Rectal smooth muscle tissue (tissue), 1 donor: ENCODE measurements around the gene PAPPA.

Source experiments
- H3K27ac ChIP-seq: one replicate; pipeline ENCODE4 v1.7.0; 2013; ENCODE audit warnings: low read depth, low read length, inconsistent platforms
- H3K27me3 ChIP-seq: one replicate; pipeline ENCODE4 v1.7.0; 2013; ENCODE audit warnings: low read length; ENCODE audit not compliant: control insufficient read depth, insufficient read depth
- H3K36me3 ChIP-seq: one replicate; pipeline ENCODE4 v1.7.0; 2013; ENCODE audit warnings: low read length; ENCODE audit not compliant: control insufficient read depth, insufficient read depth
- H3K4me1 ChIP-seq: one replicate; pipeline ENCODE4 v1.7.0; 2013; ENCODE audit warnings: low read length; ENCODE audit not compliant: control insufficient read depth, insufficient read depth
- H3K4me3 ChIP-seq: one replicate; pipeline ENCODE4 v1.7.0; 2013; ENCODE audit warnings: low read length
- H3K9ac ChIP-seq: one replicate; pipeline ENCODE4 v1.7.0; 2013; ENCODE audit warnings: low read length

The PAPPA gene

DNA sequence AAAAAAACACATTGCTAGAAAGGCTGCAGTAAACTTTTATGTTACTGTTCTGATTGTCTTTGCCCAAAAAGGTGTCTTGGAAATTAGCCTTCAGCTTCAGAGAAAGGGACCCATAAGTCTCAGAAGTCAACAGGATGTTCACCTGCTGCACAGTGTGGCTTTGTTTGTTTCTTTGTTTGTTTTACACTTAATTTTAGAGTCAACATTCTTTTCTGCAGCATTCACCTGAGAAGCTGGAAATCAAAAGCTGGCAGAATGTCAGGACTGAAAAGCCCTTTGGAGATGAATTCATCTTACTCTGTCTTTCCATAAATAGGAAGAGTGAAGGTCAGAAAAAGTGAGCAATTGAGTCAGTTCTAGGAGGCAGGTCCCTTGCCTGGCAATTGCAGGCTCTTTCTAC, 170.0 kb downstream of the PAPPA start:
- Histone ChIP-seq H3K4me3 (no peak overlapping the region), H3K4me1 (no peaks in the 10 kb centered on the region), H3K27ac (no peak overlapping the region), H3K27me3 (no peaks in the 10 kb centered on the region), H3K9ac (no peak overlapping the region), H3K36me3 (no peaks in the 10 kb centered on the region)

GRCh38 chr9:116325924-116326323, 172.3 kb downstream of the PAPPA start:
- Histone ChIP-seq H3K36me3 (no peaks in the 10 kb centered on the region), H3K4me3 (no peak overlapping the region), H3K9ac (no peak overlapping the region), H3K27ac (no peak overlapping the region), H3K27me3 (no peaks in the 10 kb centered on the region), H3K4me1 (no peaks in the 10 kb centered on the region)

- Histone ChIP-seq H3K27me3 (no peaks in the 10 kb centered on the region), H3K9ac (no peak overlapping the region), H3K27ac (no peak overlapping the region), H3K4me3 (no peak overlapping the region), H3K4me1 (no peaks in the 10 kb centered on the region), H3K36me3 (no peaks in the 10 kb centered on the region)
Observed at GRCh38 chr9:116327701-116328405, 174.3 kb downstream of the PAPPA start.

DNA sequence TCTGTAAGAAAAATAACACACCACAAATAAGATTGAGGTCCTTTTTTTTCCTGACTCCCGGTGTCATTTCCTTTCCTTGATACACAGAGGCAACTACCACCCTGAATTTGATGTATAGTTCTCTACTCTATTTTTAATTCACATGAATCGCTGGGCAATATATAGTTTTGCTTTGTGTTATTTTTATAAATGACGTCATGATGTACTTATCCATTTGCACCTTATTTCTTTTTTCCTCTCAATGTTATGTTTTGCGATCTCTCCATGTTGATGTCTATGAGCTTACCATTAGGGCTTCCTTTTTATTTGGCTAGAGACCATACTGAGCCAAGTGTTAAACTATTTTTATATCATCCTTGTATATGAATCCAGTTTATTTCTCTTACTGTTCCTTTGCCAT, 175.9 kb downstream of the PAPPA start:
- H3K9ac ChIP-seq, result no peak overlapping the region
- H3K36me3 ChIP-seq, result no peaks in the 10 kb centered on the region
- H3K27me3 ChIP-seq, result no peaks in the 10 kb centered on the region
- no peaks in the 10 kb centered on the region for H3K4me1 ChIP-seq
- no peak overlapping the region for H3K4me3 ChIP-seq
- no peak overlapping the region for H3K27ac ChIP-seq

DNA sequence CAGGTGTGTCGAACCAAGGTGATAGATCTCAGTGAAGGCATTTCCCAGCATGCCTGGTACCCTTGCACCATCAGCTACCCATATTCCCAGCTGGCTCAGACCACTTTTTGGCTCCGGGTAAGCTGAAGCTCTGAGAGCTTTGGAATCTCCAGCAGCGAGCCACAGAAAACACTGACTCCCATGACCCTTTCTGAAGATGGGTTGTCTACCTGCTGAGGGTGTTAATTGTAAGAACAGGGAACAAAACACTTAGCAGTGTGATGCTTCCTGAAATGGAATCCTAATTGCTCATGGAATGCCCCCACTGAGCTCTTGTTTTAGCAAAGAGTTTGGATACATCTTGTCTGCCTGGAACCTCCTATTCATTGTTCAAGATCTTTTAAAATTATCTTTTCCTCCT, 177.7 kb downstream of the PAPPA start:
- Histone ChIP-seq H3K4me3 (no peak overlapping the region), H3K27ac (no peak overlapping the region), H3K9ac (no peak overlapping the region), H3K27me3 (no peaks in the 10 kb centered on the region), H3K36me3 (no peaks in the 10 kb centered on the region), H3K4me1 (no peaks in the 10 kb centered on the region)

GRCh38 chr9:116332090-116332489, 178.5 kb downstream of the PAPPA start:
- Histone ChIP-seq H3K36me3 (no peaks in the 10 kb centered on the region), H3K27me3 (no peaks in the 10 kb centered on the region), H3K9ac (no peak overlapping the region), H3K4me3 (no peak overlapping the region), H3K27ac (no peak overlapping the region), H3K4me1 (no peaks in the 10 kb centered on the region)

DNA sequence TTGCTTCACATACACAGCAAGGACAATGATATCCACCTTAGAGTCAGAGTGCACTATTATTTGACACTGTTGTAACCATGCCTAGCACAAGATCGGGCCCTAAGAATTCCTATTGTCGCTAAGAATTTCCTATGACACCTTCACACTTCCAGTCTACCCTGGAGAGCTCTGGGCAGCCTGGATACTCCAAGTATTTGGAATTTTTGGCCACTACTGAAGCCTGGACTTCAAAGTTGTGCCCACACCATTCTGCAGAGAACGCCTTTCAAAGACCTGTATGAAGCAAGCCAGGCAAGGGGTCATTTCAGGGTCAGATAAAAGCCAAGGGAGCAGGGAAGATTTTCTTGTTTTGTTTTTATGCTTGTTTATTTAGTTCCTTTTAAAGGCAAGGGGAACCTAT, 179.7 kb downstream of the PAPPA start:
- no peaks in the 10 kb centered on the region for H3K4me1 ChIP-seq
- H3K4me3 ChIP-seq, result no peak overlapping the region
- no peak overlapping the region for H3K27ac ChIP-seq
- H3K27me3 ChIP-seq, result no peaks in the 10 kb centered on the region
- no peak overlapping the region for H3K9ac ChIP-seq
- H3K36me3 ChIP-seq, result no peaks in the 10 kb centered on the region

GRCh38 chr9:116334546-116335150, 181.1 kb downstream of the PAPPA start:
- Histone ChIP-seq H3K36me3 (no peaks in the 10 kb centered on the region), H3K27ac (no peak overlapping the region), H3K27me3 (no peaks in the 10 kb centered on the region), H3K4me3 (no peak overlapping the region), H3K9ac (no peak overlapping the region), H3K4me1 (no peaks in the 10 kb centered on the region)

GRCh38 chr9:116335392-116335791, 181.8 kb downstream of the PAPPA start:
- no peak overlapping the region for H3K27ac ChIP-seq
- no peak overlapping the region for H3K4me3 ChIP-seq
- H3K36me3 ChIP-seq, result no peaks in the 10 kb centered on the region
- no peaks in the 10 kb centered on the region for H3K4me1 ChIP-seq
- no peaks in the 10 kb centered on the region for H3K27me3 ChIP-seq
- no peak overlapping the region for H3K9ac ChIP-seq

DNA sequence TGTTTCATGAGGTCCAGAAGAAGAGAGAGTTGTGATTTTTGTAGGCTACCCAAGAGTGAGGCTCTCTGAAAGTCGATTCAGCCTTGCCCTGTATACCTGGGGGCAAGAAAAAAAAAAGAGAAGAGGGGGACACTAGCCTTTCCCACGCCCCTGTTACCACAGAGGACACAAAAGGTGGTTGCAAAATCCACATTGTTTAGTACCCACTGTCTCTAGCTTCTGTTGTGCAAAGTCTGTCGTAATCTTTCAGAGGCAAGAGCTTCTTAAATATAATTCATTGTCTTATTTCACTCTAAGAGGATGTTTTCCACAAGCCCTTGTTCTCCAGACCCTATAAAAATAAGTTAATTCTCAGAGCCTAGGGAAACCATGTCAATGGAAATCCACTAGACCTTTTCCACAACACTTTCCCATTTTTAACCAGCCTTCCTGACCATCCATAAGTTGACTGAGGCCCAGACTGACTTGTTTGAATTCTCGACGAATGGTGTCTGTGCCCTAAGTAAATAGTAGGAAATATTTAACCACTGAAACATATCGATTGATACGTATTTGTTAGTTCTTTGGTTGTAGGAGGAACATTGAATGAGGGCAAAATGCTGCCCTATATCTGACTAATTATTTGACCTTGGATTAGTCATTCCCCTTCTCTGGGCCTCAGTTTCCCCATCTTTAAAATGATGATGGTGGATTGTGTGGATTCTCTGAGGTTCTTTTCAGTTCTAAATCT, 182.7 kb downstream of the PAPPA start:
- H3K27me3 ChIP-seq, result no peaks in the 10 kb centered on the region
- no peak overlapping the region for H3K27ac ChIP-seq
- no peaks in the 10 kb centered on the region for H3K4me1 ChIP-seq
- no peaks in the 10 kb centered on the region for H3K36me3 ChIP-seq
- H3K4me3 ChIP-seq, result no peak overlapping the region
- H3K9ac ChIP-seq, result no peak overlapping the region

- H3K4me1 ChIP-seq, result no peaks in the 10 kb centered on the region
- no peak overlapping the region for H3K9ac ChIP-seq
- H3K27ac ChIP-seq, result no peak overlapping the region
- H3K4me3 ChIP-seq, result no peak overlapping the region
- H3K36me3 ChIP-seq, result no peaks in the 10 kb centered on the region
- no peaks in the 10 kb centered on the region for H3K27me3 ChIP-seq
Observed at GRCh38 chr9:116337015-116337414, 183.4 kb downstream of the PAPPA start.

GRCh38 chr9:116340270-116340669, 186.7 kb downstream of the PAPPA start:
- H3K36me3 ChIP-seq, result no peaks in the 10 kb centered on the region
- no peaks in the 10 kb centered on the region for H3K27me3 ChIP-seq
- no peaks in the 10 kb centered on the region for H3K4me1 ChIP-seq
- H3K9ac ChIP-seq, result no peak overlapping the region
- no peak overlapping the region for H3K27ac ChIP-seq
- no peak overlapping the region for H3K4me3 ChIP-seq
